ENCODE measurements around the gene JAML. TPM values are rescaled to one million over a fixed set of nuclear protein-coding genes. Genes with fewer than 3 reads are reported as not detected.

Gene JAML
- total RNA-seq, 2 experiments from 2014 or later: 26.7 to 30.3 TPM

- no peak for DNase-seq
- H3K9me3 Mint-ChIP-seq: no peaks in the 10 kb centered on the region
- POLR2A ChIA-PET: interaction anchor here (1.0 kb wide), 2 partner anchors 8 to 28 kb away, joined by 3 to 4 read pairs; no protein-coding TSS in a partner anchor
Measured at GRCh38 chr11:118219244-118219643, 5.6 kb downstream of the JAML start.

GRCh38 chr11:118217575-118217974 lies 7.2 kb downstream of the JAML start:
- no peak for TF ChIP-seq CTCF (IDR thresholded peaks at IDR 0.05)
- Mint-ChIP-seq H3K4me1 (ENCODE audit: low read depth) (peaks cover 99% of the 10 kb centered on the region), H3K4me3 (peak overlapping the region; percentile 84), H3K27ac (no peak overlapping the region), H3K27me3 (no peaks in the 10 kb centered on the region), H3K36me3 (ENCODE audit: low read depth) (peaks cover 26% of the 10 kb centered on the region), H3K9me3 (no peaks in the 10 kb centered on the region)
- Histone ChIP-seq H3K4me1 (ENCODE audit: insufficient read depth, low read length) (peaks cover 90% of the 10 kb centered on the region), H3K36me3 (ENCODE audit: insufficient read depth, low read length) (peaks cover 20% of the 10 kb centered on the region), H3K27ac (ENCODE audit: low read depth in 1 of 2, low read length in 2 of 2) (peak overlapping the region; percentile 10 to 47), H3K9me3 (ENCODE audit: control insufficient read depth in 1 of 2, insufficient read depth in 1 of 2, low read length in 2 of 2) (no peaks in the 10 kb centered on the region), H3K4me3 (ENCODE audit: low read length) (peak overlapping the region; percentile 40), H3K27me3 (ENCODE audit: control insufficient read depth in 1 of 2, insufficient read depth in 2 of 2, low read length in 2 of 2) (no peaks in the 10 kb centered on the region)
- intact Hi-C loops (cut with DNase I, micrococcal nuclease): loop anchor here in 1 of 2 experiments (5.0 kb wide), 2 partner anchors 35 to 90 kb away; partner anchors contain the start of gene MPZL3
- ChIA-PET CTCF (interaction anchor here (1.5 to 2.5 kb wide), 3 partner anchors 19 to 78 kb away, joined by 6 to 25 read pairs (median 10); partner anchors contain the start of gene MPZL2), POLR2A (interaction anchor here (0.7 to 3.7 kb wide), 3 partner anchors 12 to 88 kb away, joined by 3 to 15 read pairs (median 3); no protein-coding TSS in a partner anchor)
- peak in 3 of 14 experiments; percentile 46 to 54 (median 48) for DNase-seq
- peak; percentile 42 for ATAC-seq (ENCODE audit: poor library complexity)

More at GRCh38 chr11:118219244-118219643, 5.6 kb downstream of the JAML start:
- intact Hi-C loops (cut with DNase I, micrococcal nuclease): loop anchor here in 1 of 2 experiments (5.0 kb wide), 2 partner anchors 33 to 88 kb away; partner anchors contain the start of gene MPZL3
- H3K4me1 ChIP-seq (ENCODE audit: insufficient read depth, low read length): peaks cover 80% of the 10 kb centered on the region
- Mint-ChIP-seq H3K4me1 (ENCODE audit: low read depth) (peaks cover 98% of the 10 kb centered on the region), H3K27ac (no peak overlapping the region), H3K36me3 (ENCODE audit: low read depth) (peaks cover 21% of the 10 kb centered on the region), H3K27me3 (no peaks in the 10 kb centered on the region), H3K4me3 (peak overlapping the region; percentile 17)
- no peaks in the 10 kb centered on the region for H3K9me3 ChIP-seq (ENCODE audit: control insufficient read depth in 1 of 2, insufficient read depth in 1 of 2, low read length in 2 of 2)
- TF ChIP-seq CTCF (IDR thresholded peaks at IDR 0.05): no peak
- peaks cover 7% of the 10 kb centered on the region for H3K36me3 ChIP-seq (ENCODE audit: insufficient read depth, low read length)
- no peaks in the 10 kb centered on the region for H3K27me3 ChIP-seq (ENCODE audit: control insufficient read depth in 1 of 2, insufficient read depth in 2 of 2, low read length in 2 of 2)
- peak overlapping the region in 1 of 2 donors; percentile 15 for H3K27ac ChIP-seq (ENCODE audit: low read depth in 1 of 2, low read length in 2 of 2)
- H3K4me3 ChIP-seq (ENCODE audit: low read length): no peak overlapping the region
- ATAC-seq (ENCODE audit: poor library complexity): no peak
- CTCF ChIA-PET: interaction anchor here (1.0 to 2.1 kb wide), 3 partner anchors 21 to 77 kb away, joined by 3 to 11 read pairs (median 4); no protein-coding TSS in a partner anchor

GRCh38 chr11:118216621-118217481 lies 8.0 kb downstream of the JAML start:
- Mint-ChIP-seq H3K27me3 (no peaks in the 10 kb centered on the region), H3K27ac (no peak overlapping the region), H3K4me1 (ENCODE audit: low read depth) (peaks cover 99% of the 10 kb centered on the region), H3K4me3 (peak overlapping the region; percentile 84), H3K36me3 (ENCODE audit: low read depth) (peaks cover 33% of the 10 kb centered on the region), H3K9me3 (no peaks in the 10 kb centered on the region)
- H3K9me3 ChIP-seq (ENCODE audit: control insufficient read depth in 1 of 2, insufficient read depth in 1 of 2, low read length in 2 of 2): no peaks in the 10 kb centered on the region
- TF ChIP-seq CTCF (IDR thresholded peaks at IDR 0.05): no peak
- peaks cover 25% of the 10 kb centered on the region for H3K36me3 ChIP-seq (ENCODE audit: insufficient read depth, low read length)
- peak in 11 of 14 experiments; percentile 19 to 80 (median 37) for DNase-seq
- POLR2A ChIA-PET: interaction anchor here (0.6 to 3.7 kb wide), 9 partner anchors 8 to 123 kb away, joined by 3 to 15 read pairs (median 6); partner anchors contain the start of gene JAML
- CTCF ChIA-PET: interaction anchor here (0.7 to 2.5 kb wide), 12 partner anchors 10 to 136 kb away, joined by 3 to 25 read pairs (median 4); partner anchors contain the start of genes MPZL2 and MPZL3
- no peaks in the 10 kb centered on the region for H3K27me3 ChIP-seq (ENCODE audit: control insufficient read depth in 1 of 2, insufficient read depth in 2 of 2, low read length in 2 of 2)
- peak; percentile 75 for ATAC-seq (ENCODE audit: poor library complexity)
- peaks cover 89% of the 10 kb centered on the region for H3K4me1 ChIP-seq (ENCODE audit: insufficient read depth, low read length)
- intact Hi-C loops (cut with DNase I, micrococcal nuclease): loop anchor here in 1 of 2 experiments (5.0 kb wide), 2 partner anchors 35 to 90 kb away; partner anchors contain the start of gene MPZL3
- peak overlapping the region; percentile 10 to 52 for H3K27ac ChIP-seq (ENCODE audit: low read depth in 1 of 2, low read length in 2 of 2)
- H3K4me3 ChIP-seq (ENCODE audit: low read length): peak overlapping the region; percentile 40
